ENCODE measurements around the gene FKBP2.

FKBP2 gene

DNA sequence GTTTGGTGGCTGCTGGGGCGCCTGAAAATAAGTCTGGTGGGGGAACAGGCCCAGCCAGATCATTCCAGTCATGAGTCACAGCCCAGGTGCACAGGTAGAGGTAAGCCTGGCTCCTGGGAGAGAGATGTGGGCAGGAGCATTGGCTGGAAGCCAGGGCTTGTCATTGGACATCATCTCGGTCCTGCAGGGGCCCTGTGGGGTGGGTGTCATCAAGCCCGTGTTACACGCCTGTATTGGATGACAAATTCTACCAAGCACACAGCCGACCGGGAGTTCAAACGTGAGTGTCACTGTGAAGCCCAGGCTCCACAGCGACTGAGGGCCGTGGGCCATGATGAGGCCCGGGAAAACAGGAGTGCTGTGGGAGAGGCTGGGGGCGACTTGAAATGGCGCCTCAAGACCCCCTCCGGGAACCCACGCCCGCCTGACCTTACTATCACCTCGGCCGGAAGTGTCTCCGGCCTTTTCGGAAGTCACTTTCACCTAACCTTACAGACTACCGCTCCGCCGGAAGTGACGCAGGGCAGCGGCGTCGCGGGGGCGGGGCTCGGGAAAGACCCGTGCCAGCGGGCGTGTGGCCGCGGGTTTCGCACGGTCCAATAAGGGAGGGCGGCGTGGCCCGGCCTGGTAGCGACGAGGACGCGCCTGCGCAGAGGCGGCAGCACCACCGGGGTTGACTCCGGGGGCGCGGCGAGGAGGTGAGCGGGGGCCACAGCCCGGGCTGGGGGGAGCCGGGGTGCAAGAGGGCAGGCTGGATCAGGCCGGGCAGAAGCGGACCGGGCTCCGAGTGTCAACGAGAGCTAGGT lies at the start of gene FKBP2:
FKBP2 (plus strand) TSS at position 661 of the 806 bp plus-strand sequence. CDS start 1,293 bp downstream, outside the sequence.
- H3K4me3 ChIP-seq (ENCODE audit: control insufficient read depth, low read depth, low read length) = peak within 1 kb of the TSS; percentile 84
- TF ChIP-seq, protein P1, sequence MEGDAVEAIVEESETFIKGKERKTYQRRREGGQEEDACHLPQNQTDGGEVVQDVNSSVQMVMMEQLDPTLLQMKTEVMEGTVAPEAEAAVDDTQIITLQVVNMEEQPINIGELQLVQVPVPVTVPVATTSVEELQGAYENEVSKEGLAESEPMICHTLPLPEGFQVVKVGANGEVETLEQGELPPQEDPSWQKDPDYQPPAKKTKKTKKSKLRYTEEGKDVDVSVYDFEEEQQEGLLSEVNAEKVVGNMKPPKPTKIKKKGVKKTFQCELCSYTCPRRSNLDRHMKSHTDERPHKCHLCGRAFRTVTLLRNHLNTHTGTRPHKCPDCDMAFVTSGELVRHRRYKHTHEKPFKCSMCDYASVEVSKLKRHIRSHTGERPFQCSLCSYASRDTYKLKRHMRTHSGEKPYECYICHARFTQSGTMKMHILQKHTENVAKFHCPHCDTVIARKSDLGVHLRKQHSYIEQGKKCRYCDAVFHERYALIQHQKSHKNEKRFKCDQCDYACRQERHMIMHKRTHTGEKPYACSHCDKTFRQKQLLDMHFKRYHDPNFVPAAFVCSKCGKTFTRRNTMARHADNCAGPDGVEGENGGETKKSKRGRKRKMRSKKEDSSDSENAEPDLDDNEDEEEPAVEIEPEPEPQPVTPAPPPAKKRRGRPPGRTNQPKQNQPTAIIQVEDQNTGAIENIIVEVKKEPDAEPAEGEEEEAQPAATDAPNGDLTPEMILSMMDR (IDR thresholded peaks at IDR 0.05; ENCODE audit: control insufficient read depth, insufficient read depth, low read depth, low read length, missing control alignments) = no peak

DNA sequence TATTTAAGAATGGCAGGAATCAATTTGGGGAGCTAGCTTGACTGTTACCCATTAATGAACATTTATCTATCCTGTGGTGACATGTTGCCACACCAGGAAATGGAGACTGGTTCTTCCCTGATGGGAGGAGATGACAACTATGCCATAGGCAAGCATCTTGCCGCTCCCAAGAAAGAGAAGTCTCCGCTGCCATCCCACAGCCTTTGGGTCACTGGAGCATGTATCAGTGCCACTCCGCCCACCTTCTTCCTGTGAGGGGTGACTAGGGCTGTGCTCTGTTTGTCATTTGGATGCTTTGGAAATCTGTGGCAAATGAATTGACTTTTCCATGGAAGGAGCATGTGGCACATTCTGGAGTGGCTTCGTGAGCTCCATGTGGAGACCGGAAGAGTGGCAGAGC lies 48.5 kb upstream of the FKBP2 start:
- no peak for DNase-seq (ENCODE audit: low read depth)
- TF ChIP-seq, protein P1 (IDR thresholded peaks at IDR 0.05; ENCODE audit: control insufficient read depth, insufficient read depth, low read depth, low read length, missing control alignments) = no peak
- no peak overlapping the region for H3K4me3 ChIP-seq (ENCODE audit: control insufficient read depth, low read depth, low read length)

More for the DNA sequence above, at the start of gene FKBP2:
- DNase-seq (ENCODE audit: low read depth) = peak; percentile 85

DNA sequence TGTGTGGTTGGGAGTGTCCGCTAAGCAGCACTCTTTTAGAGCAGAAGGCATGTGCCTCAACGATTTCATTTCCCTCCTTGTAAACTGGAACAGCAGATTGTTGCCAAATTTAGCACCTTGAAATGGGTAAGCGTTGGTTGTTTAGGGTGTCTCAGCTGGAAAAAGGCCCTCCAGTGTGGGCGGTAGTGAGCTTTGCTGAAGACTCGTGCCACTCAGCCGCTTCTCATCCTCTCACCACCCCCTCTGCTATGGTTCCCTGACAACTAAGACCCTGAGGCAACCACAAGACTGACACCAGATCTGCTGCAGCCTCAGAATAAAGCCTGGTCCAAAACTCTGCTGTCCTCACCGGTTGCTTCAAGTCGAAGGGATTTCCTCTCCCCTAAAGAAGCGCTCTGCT lies 44.3 kb upstream of the FKBP2 start:
- TF ChIP-seq, protein P1 (IDR thresholded peaks at IDR 0.05; ENCODE audit: control insufficient read depth, insufficient read depth, low read depth, low read length, missing control alignments) = no peak
- DNase-seq (ENCODE audit: low read depth) = no peak
- H3K4me3 ChIP-seq (ENCODE audit: control insufficient read depth, low read depth, low read length) = no peak overlapping the region

DNA sequence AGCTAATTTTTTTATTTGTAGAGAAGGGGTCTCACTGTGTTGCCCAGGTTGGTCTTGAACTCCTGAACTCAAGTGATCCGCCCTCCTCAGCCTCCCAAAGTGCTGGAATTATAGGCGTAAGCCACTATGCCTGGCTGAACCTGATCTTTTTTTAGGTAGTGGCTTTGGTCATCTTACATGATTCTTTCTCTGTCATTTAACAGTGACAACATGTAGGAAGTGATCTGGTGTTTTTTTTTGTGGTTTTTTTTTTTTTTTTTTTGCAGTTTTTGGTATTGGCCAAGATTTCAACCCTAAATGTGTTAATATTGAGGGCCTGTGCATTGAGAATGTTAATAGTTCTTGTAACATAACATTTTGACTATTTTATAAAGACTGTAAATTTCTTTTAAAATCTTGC lies 42.4 kb upstream of the FKBP2 start:
- no peak for DNase-seq (ENCODE audit: low read depth)
- TF ChIP-seq, protein P1 (IDR thresholded peaks at IDR 0.05; ENCODE audit: control insufficient read depth, insufficient read depth, low read depth, low read length, missing control alignments) = no peak
- H3K4me3 ChIP-seq (ENCODE audit: control insufficient read depth, low read depth, low read length) = no peak overlapping the region

DNA sequence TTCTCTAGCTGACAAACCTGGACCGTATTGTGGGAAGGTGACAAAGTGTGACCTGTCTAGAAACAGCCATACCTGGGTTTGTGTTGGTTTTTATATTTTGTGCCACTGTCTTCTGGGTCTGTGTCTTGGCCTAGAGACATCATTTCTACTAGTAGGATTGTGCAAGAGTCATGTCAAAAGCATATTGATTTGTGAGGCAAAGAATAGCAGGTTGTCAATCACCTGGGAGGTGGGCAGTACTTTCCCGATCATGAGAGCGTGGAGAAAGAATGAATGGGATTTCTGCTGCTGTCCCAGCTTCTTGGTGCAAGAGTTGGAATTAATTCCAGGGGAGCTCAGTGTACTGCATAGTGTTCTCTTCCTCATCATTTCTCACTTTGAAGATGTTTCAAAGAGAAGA lies 39.4 kb upstream of the FKBP2 start:
- TF ChIP-seq, protein P1 (IDR thresholded peaks at IDR 0.05; ENCODE audit: control insufficient read depth, insufficient read depth, low read depth, low read length, missing control alignments) = no peak
- DNase-seq (ENCODE audit: low read depth) = no peak
- H3K4me3 ChIP-seq (ENCODE audit: control insufficient read depth, low read depth, low read length) = no peak overlapping the region

DNA sequence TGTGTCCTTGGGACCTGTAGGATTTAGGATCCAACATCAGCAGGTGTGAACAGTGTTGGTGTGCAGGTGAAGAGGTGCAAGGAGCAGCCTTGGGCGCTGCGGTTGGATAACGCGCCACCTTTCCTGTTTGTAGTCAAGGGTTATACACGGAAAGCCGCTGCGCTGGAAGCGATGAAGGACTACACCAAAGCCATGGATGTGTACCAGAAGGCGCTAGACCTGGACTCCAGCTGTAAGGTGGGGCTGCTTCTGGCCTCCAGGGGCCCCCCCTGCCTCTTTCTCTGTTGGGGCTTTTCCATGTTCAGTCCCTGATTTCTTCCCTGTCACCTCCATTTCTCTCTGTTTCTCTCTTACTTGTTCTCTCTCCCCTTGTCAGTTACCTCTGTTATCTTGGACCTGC lies 37.9 kb upstream of the FKBP2 start:
- no peak for DNase-seq (ENCODE audit: low read depth)
- no peak overlapping the region for H3K4me3 ChIP-seq (ENCODE audit: control insufficient read depth, low read depth, low read length)
- TF ChIP-seq, protein P1 (IDR thresholded peaks at IDR 0.05; ENCODE audit: control insufficient read depth, insufficient read depth, low read depth, low read length, missing control alignments) = no peak
